Endothelial cell of umbilical vein (primary cell): ENCODE results near the gene FOXO6. TPM values are rescaled to one million over a fixed set of nuclear protein-coding genes. Genes with fewer than 3 reads are reported as not detected.

Source experiments
- BruUV-seq: library from RNA; stranded (reverse); fragments of 400-500 nt; replicated peaks from 2 replicates; lab custom pipeline; 2021; lab: Mats Ljungman, UMichigan
- CTCF ChIA-PET: fragments of 300-600, 350-600 bp; sonication (Branson Sonifier 250); formaldehyde crosslinking; loops from one replicate; lab custom pipeline; 2021; ENCODE audit warnings: antibody characterized with exemption, inconsistent platforms; lab: Charles Lee
- POLR2A ChIA-PET: fragments of 300-600, 350-600 bp; sonication (Branson Sonifier 250); formaldehyde crosslinking; loops from one replicate; lab custom pipeline; 2021; ENCODE audit warnings: antibody characterized with exemption, inconsistent platforms; lab: Charles Lee
- DNase-seq: peaks from one replicate; pipeline ENCODE4 v3.0.0-alpha.2; 2011; ENCODE audit warnings: low read depth, low spot score
- FAIRE-seq: peaks from 2 replicates; lab custom pipeline; 2011; peaks lifted over from hg19 to GRCh38; lab: Jason Lieb, UNC
- H2AFZ ChIP-seq: 2 replicates; pipeline ENCODE4 v1.6.0; 2012; ENCODE audit warnings: low read depth, low read length, control low read depth, inconsistent platforms
- H3K27ac ChIP-seq: 2 replicates; pipeline ENCODE4 v1.5.1; 2011; ENCODE audit warnings: low read depth, mild to moderate bottlenecking, control low read depth, low read length, moderate library complexity; ENCODE audit not compliant: insufficient read depth
- H3K27me3 ChIP-seq, 2 experiments: 2 replicates each; pipeline versions ENCODE4 v1.6.0 to v1.6.1; 2011; ENCODE audit warnings: low read length in 2 of 2, mixed read lengths in 1 of 2; ENCODE audit not compliant: control insufficient read depth in 2 of 2, insufficient read depth in 2 of 2
- H3K36me3 ChIP-seq, 2 experiments: 2 replicates in 1 of 2; 3 replicates in 1 of 2; pipeline ENCODE4 v1.5.1; 2011; ENCODE audit warnings: low read length in 2 of 2, mild to moderate bottlenecking in 1 of 2, moderate library complexity in 1 of 2; ENCODE audit not compliant: control insufficient read depth in 2 of 2, insufficient read depth in 2 of 2; ENCODE audit errors: extremely low read depth in 1 of 2
- H3K4me1 ChIP-seq: 3 replicates; pipeline ENCODE4 v1.5.1; 2011; ENCODE audit warnings: mild to moderate bottlenecking, low read length; ENCODE audit not compliant: control insufficient read depth, insufficient read depth; ENCODE audit errors: extremely low read depth
- H3K4me2 ChIP-seq: 2 replicates; pipeline ENCODE4 v1.6.1; 2011; ENCODE audit warnings: low read length, control low read depth, mixed read lengths; ENCODE audit not compliant: insufficient read depth
- H3K4me3 ChIP-seq, 3 experiments: fragments of 200-600 bp in 1 of 3; sonication (generic), shearing (Covaris generic) in 1 of 3; replicated peaks in 1 of 3; 2 replicates each; pipeline ENCODE4 v1.5.1; 2011 to 2016; ENCODE audit warnings: control low read depth in 3 of 3, low read length in 3 of 3, mild to moderate bottlenecking in 2 of 3, inconsistent platforms in 1 of 3, low read depth in 1 of 3, moderate library complexity in 1 of 3; ENCODE audit not compliant: insufficient read depth in 1 of 3
- H3K79me2 ChIP-seq: 2 replicates; pipeline ENCODE4 v1.6.0; 2012; ENCODE audit warnings: low read length, inconsistent platforms; ENCODE audit not compliant: control insufficient read depth, insufficient read depth
- H3K9ac ChIP-seq: replicated peaks from 2 replicates; pipeline ENCODE3; 2011; ENCODE audit warnings: low read length, control low read depth; ENCODE audit not compliant: insufficient read depth; ENCODE audit errors: extremely low read depth
- H3K9me1 ChIP-seq: replicated peaks from 3 replicates; pipeline ENCODE4 v1.6.0; 2011; ENCODE audit warnings: mild to moderate bottlenecking, low read length; ENCODE audit not compliant: control insufficient read depth, insufficient read depth; ENCODE audit errors: extremely low read depth
- H3K9me3 ChIP-seq: replicated peaks from 2 replicates; pipeline ENCODE4 v1.5.1; 2012; ENCODE audit warnings: low read length, inconsistent platforms; ENCODE audit not compliant: control insufficient read depth, insufficient read depth
- H4K20me1 ChIP-seq: replicated peaks from 2 replicates; pipeline ENCODE3; 2011; ENCODE audit warnings: mild to moderate bottlenecking, low read length; ENCODE audit not compliant: control insufficient read depth, insufficient read depth; ENCODE audit errors: extremely low read depth
- EZH2 ChIP-seq: IDR thresholded peaks from 2 replicates; pipeline ENCODE4 v1.6.1; 2012; ENCODE audit warnings: borderline replicate concordance, low read depth, mild to moderate bottlenecking, moderate library complexity, low read length, inconsistent platforms; ENCODE audit not compliant: severe bottlenecking
- GATA2 ChIP-seq: IDR thresholded peaks from 2 replicates; pipeline ENCODE4 v1.7.0; 2011; ENCODE audit warnings: low read depth, mild to moderate bottlenecking, moderate library complexity, mixed read lengths, low read length; ENCODE audit not compliant: insufficient read length, insufficient read depth
- JUN ChIP-seq: IDR thresholded peaks from 2 replicates; pipeline ENCODE4 v1.6.1; 2011; ENCODE audit warnings: borderline replicate concordance, low read depth; ENCODE audit not compliant: insufficient read length, insufficient read depth
- MYC ChIP-seq: IDR thresholded peaks from one replicate; pipeline ENCODE4 v1.6.1; 2011; ENCODE audit warnings: mild to moderate bottlenecking, low read depth, low read length
- POLR2A ChIP-seq: IDR thresholded peaks from 2 replicates; pipeline ENCODE4 v1.6.1; 2012; ENCODE audit warnings: low read depth, mild to moderate bottlenecking, control low read depth, low read length
- POLR2AphosphoS5 ChIP-seq: IDR thresholded peaks from 2 replicates; pipeline ENCODE4 v1.6.1; 2012; ENCODE audit warnings: low read depth, mild to moderate bottlenecking, control low read depth, low read length, moderate library complexity; ENCODE audit not compliant: insufficient read depth
- dilution Hi-C: fragments of 300-500 bp; cut with MboI; formaldehyde crosslinking; loops from one replicate; pipeline ENCODE4 v1.15.0; 2019; ENCODE audit warnings: low sequenced_read_pairs; ENCODE audit not compliant: extremely low pct_ligation_motif_present
- intact Hi-C: fragments of 100-400 bp; cut with micrococcal nuclease; formaldehyde crosslinking; loops from one replicate; pipeline ENCODE4 v1.10.0; 2022
- polyA plus RNA-seq, 4 experiments: library from polyadenylated mRNA; depleted of rRNA in 3 of 4; stranded (reverse) in 3 of 4; unstranded in 1 of 4; fragments of >200 nt; gene quantifications; 2 replicates each; pipeline versions ENCODE4 v1.2.1 to v1.2.3, GENCODE V29; 2011 to 2012; ENCODE audit warnings: missing spikeins in 1 of 4
- total RNA-seq: library from RNA; stranded (reverse); gene quantifications from 2 replicates; pipeline ENCODE4 v1.2.3, GENCODE V29; 2021
- TF ChIP-seq, protein P1 (sequence below), 2 donors: IDR thresholded peaks; 1 replicate in 1 of 2; 2 replicates in 1 of 2; pipeline ENCODE4 v1.5.1; 2011; ENCODE audit warnings: low read length in 2 of 2, mild to moderate bottlenecking in 2 of 2, moderate library complexity in 2 of 2, control low read depth in 1 of 2, inconsistent platforms in 1 of 2, low read depth in 1 of 2; ENCODE audit not compliant: insufficient read depth in 1 of 2; ENCODE audit errors: extremely low read depth in 1 of 2
- TF ChIP-seq, protein P2 (sequence below): IDR thresholded peaks from 2 replicates; pipeline ENCODE4 v1.6.1; 2011; ENCODE audit not compliant: insufficient read depth, insufficient read length

FOXO6 gene
- total and polyA plus RNA-seq, 2 donors (not counting 3 experiments of a cell fraction or from before 2014, with no cell fraction given): 0.04 to 0.38 TPM

DNA sequence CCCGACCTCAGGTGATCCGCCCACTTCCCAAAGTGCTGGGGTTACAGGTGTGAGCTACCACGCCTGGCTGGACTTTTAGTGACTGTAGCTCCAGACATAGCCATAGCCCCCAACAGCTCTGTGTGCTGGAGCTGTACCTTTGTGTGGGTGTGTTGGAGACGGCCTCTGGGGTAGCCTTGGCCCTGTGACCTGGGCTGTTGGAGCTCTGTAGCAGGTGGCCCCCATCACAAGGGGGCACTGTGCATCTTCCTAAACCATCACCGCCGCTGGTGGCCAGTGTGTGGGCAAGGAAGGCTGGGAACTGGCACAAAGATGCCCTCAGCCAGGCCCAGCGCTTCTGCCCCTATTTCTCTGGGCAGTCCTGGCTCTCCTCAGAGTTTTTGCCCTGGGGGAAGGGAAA lies 38.4 kb upstream of the FOXO6 start:
- Histone ChIP-seq H3K9me1 (no peaks in the 10 kb centered on the region), H3K4me3 (no peak overlapping the region), H3K27ac (no peak overlapping the region), H3K9me3 (no peaks in the 10 kb centered on the region), H3K79me2 (no peaks in the 10 kb centered on the region), H3K4me2 (no peak overlapping the region), H3K36me3 (no peaks in the 10 kb centered on the region), H3K4me1 (no peaks in the 10 kb centered on the region), H3K9ac (no peak overlapping the region), H2AFZ (no peak overlapping the region), H4K20me1 (no peaks in the 10 kb centered on the region), H3K27me3 (no peaks in the 10 kb centered on the region)
- FAIRE-seq (no peak), DNase-seq (peak; percentile 24)
- ChIA-PET CTCF (interaction anchor here (0.6 to 4.0 kb wide), 20 partner anchors 8 to 193 kb away, joined by 3 to 54 read pairs (median 6); partner anchors contain the start of gene FOXO6), POLR2A (no interaction called here)
- BruUV-seq: no TSS peak
- intact Hi-C loops: loop anchor here (1.0 kb wide), 3 partner anchors 55 to 109 kb away; no protein-coding TSS in a partner anchor
- dilution Hi-C loops: no loop called here
- TF ChIP-seq, protein P1, sequence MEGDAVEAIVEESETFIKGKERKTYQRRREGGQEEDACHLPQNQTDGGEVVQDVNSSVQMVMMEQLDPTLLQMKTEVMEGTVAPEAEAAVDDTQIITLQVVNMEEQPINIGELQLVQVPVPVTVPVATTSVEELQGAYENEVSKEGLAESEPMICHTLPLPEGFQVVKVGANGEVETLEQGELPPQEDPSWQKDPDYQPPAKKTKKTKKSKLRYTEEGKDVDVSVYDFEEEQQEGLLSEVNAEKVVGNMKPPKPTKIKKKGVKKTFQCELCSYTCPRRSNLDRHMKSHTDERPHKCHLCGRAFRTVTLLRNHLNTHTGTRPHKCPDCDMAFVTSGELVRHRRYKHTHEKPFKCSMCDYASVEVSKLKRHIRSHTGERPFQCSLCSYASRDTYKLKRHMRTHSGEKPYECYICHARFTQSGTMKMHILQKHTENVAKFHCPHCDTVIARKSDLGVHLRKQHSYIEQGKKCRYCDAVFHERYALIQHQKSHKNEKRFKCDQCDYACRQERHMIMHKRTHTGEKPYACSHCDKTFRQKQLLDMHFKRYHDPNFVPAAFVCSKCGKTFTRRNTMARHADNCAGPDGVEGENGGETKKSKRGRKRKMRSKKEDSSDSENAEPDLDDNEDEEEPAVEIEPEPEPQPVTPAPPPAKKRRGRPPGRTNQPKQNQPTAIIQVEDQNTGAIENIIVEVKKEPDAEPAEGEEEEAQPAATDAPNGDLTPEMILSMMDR (IDR thresholded peaks at IDR 0.05; ENCODE audit: extremely low read depth in 1 of 2, insufficient read depth in 1 of 2, low read depth in 1 of 2, low read length in 2 of 2): peak; percentile 53 to 62
- TF ChIP-seq POLR2A: no peak

DNA sequence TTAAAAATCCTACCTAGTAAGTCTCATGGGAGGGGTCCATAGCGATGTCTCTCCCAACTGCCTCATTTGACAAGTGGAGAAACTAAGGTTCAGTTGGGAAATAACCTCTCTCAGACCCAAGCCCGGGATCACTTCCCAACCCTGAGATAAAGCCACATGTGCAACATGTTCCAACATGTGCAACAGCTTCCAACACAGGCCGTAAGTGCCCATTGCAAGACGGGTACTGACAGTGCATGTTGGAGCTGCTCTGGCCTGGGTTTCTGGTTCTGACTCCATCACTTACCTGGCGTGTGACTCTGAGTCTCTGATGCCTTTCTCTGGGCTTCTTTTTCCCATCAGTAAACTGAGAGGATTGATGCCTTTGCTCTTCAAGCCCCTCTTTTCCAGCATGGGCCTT lies 38.0 kb upstream of the FOXO6 start:
- dilution Hi-C loops (no loop called here), intact Hi-C loops (loop anchor here (1.0 kb wide), 3 partner anchors 55 to 109 kb away; no protein-coding TSS in a partner anchor)
- Histone ChIP-seq H2AFZ (no peak overlapping the region), H3K4me2 (no peak overlapping the region), H3K27ac (no peak overlapping the region), H3K4me3 (no peak overlapping the region), H3K36me3 (no peaks in the 10 kb centered on the region), H3K27me3 (no peaks in the 10 kb centered on the region), H3K4me1 (no peaks in the 10 kb centered on the region), H4K20me1 (no peaks in the 10 kb centered on the region), H3K79me2 (no peaks in the 10 kb centered on the region), H3K9me1 (no peaks in the 10 kb centered on the region), H3K9me3 (no peaks in the 10 kb centered on the region), H3K9ac (no peak overlapping the region)
- no peak for TF ChIP-seq JUN
- TF ChIP-seq EZH2: no peak
- TF ChIP-seq, protein P2, sequence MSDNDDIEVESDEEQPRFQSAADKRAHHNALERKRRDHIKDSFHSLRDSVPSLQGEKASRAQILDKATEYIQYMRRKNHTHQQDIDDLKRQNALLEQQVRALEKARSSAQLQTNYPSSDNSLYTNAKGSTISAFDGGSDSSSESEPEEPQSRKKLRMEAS: no peak
- TF ChIP-seq GATA2: no peak
- no peak for TF ChIP-seq POLR2A
- TF ChIP-seq POLR2AphosphoS5: no peak
- TF ChIP-seq MYC: no peak
- TF ChIP-seq, protein P1 (IDR thresholded peaks at IDR 0.05; ENCODE audit: extremely low read depth in 1 of 2, insufficient read depth in 1 of 2, low read depth in 1 of 2, low read length in 2 of 2): no peak
- FAIRE-seq (no peak), DNase-seq (no peak)
- ChIA-PET CTCF (interaction anchor here (1.0 to 4.0 kb wide), 17 partner anchors 8 to 193 kb away, joined by 3 to 54 read pairs (median 7); partner anchors contain the start of gene FOXO6), POLR2A (no interaction called here)
- BruUV-seq: no TSS peak
